Measurements from ENCODE around the gene SORCS2. TPM values are rescaled to one million over a fixed set of nuclear protein-coding genes. Genes with fewer than 3 reads are reported as not detected.

Gene SORCS2
- total RNA-seq, 1 donor from 2014 or later: 29.5 TPM

- DNase-seq: peak; percentile 71
- Mint-ChIP-seq H3K27ac (ENCODE audit: unreplicated experiment) (no peak overlapping the region), H3K9me3 (ENCODE audit: unreplicated experiment) (peaks cover 5% of the 10 kb centered on the region), H3K4me3 (ENCODE audit: unreplicated experiment) (no peak overlapping the region), H3K27me3 (ENCODE audit: unreplicated experiment) (peaks cover 5% of the 10 kb centered on the region), H3K4me1 (ENCODE audit: low read depth, unreplicated experiment) (peaks cover 18% of the 10 kb centered on the region), H3K36me3 (ENCODE audit: unreplicated experiment) (no peaks in the 10 kb centered on the region)
- peak; percentile 55 for TF ChIP-seq CTCF (IDR thresholded peaks at IDR 0.05; ENCODE audit: partially characterized antibody, unreplicated experiment)
These were observed 46.1 kb downstream of the SORCS2 start for GRCh38 chr4:7238300-7238960.

GRCh38 chr4:7239101-7239820 is 46.9 kb downstream of the SORCS2 start:
- no peaks in the 10 kb centered on the region for H3K36me3 Mint-ChIP-seq (ENCODE audit: unreplicated experiment)
- no peak for TF ChIP-seq CTCF (IDR thresholded peaks at IDR 0.05; ENCODE audit: partially characterized antibody, unreplicated experiment)
- H3K4me1 Mint-ChIP-seq (ENCODE audit: low read depth, unreplicated experiment): peaks cover 18% of the 10 kb centered on the region
- H3K27ac Mint-ChIP-seq (ENCODE audit: unreplicated experiment): no peak overlapping the region
- peaks cover 5% of the 10 kb centered on the region for H3K27me3 Mint-ChIP-seq (ENCODE audit: unreplicated experiment)
- peak overlapping the region; percentile 7 for H3K4me3 Mint-ChIP-seq (ENCODE audit: unreplicated experiment)
- DNase-seq: no peak
- H3K9me3 Mint-ChIP-seq (ENCODE audit: unreplicated experiment): peaks cover 3% of the 10 kb centered on the region

GRCh38 chr4:7239844-7240243 is 47.5 kb downstream of the SORCS2 start:
- no peak for DNase-seq
- H3K9me3 Mint-ChIP-seq (ENCODE audit: unreplicated experiment): peaks cover 3% of the 10 kb centered on the region
- peaks cover 5% of the 10 kb centered on the region for H3K27me3 Mint-ChIP-seq (ENCODE audit: unreplicated experiment)
- peak overlapping the region; percentile 7 for H3K4me3 Mint-ChIP-seq (ENCODE audit: unreplicated experiment)
- peaks cover 18% of the 10 kb centered on the region for H3K4me1 Mint-ChIP-seq (ENCODE audit: low read depth, unreplicated experiment)
- no peak overlapping the region for H3K27ac Mint-ChIP-seq (ENCODE audit: unreplicated experiment)
- H3K36me3 Mint-ChIP-seq (ENCODE audit: unreplicated experiment): no peaks in the 10 kb centered on the region
- no peak for TF ChIP-seq CTCF (IDR thresholded peaks at IDR 0.05; ENCODE audit: partially characterized antibody, unreplicated experiment)

- peaks cover 5% of the 10 kb centered on the region for H3K27me3 Mint-ChIP-seq (ENCODE audit: unreplicated experiment)
- H3K4me3 Mint-ChIP-seq (ENCODE audit: unreplicated experiment): no peak overlapping the region
- H3K27ac Mint-ChIP-seq (ENCODE audit: unreplicated experiment): peak overlapping the region; percentile 15
- no peaks in the 10 kb centered on the region for H3K36me3 Mint-ChIP-seq (ENCODE audit: unreplicated experiment)
- TF ChIP-seq CTCF (IDR thresholded peaks at IDR 0.05; ENCODE audit: partially characterized antibody, unreplicated experiment): no peak
- H3K4me1 Mint-ChIP-seq (ENCODE audit: low read depth, unreplicated experiment): peaks cover 18% of the 10 kb centered on the region
- DNase-seq: no peak
- H3K9me3 Mint-ChIP-seq (ENCODE audit: unreplicated experiment): peaks cover 3% of the 10 kb centered on the region
These were observed 48.0 kb downstream of the SORCS2 start for GRCh38 chr4:7240306-7240705.

GRCh38 chr4:7241597-7242125 is 49.3 kb downstream of the SORCS2 start:
- peaks cover 18% of the 10 kb centered on the region for H3K4me1 Mint-ChIP-seq (ENCODE audit: low read depth, unreplicated experiment)
- DNase-seq: no peak
- no peak overlapping the region for H3K27ac Mint-ChIP-seq (ENCODE audit: unreplicated experiment)
- H3K9me3 Mint-ChIP-seq (ENCODE audit: unreplicated experiment): peaks cover 3% of the 10 kb centered on the region
- H3K36me3 Mint-ChIP-seq (ENCODE audit: unreplicated experiment): no peaks in the 10 kb centered on the region
- no peak for TF ChIP-seq CTCF (IDR thresholded peaks at IDR 0.05; ENCODE audit: partially characterized antibody, unreplicated experiment)
- peaks cover 5% of the 10 kb centered on the region for H3K27me3 Mint-ChIP-seq (ENCODE audit: unreplicated experiment)
- no peak overlapping the region for H3K4me3 Mint-ChIP-seq (ENCODE audit: unreplicated experiment)
